M059J (cell line): Measurements from ENCODE around the gene EFTUD2. TPM values are rescaled to one million over a fixed set of nuclear protein-coding genes. Genes with fewer than 3 reads are reported as not detected.

Source experiments
- DNase-seq: peaks from one replicate; pipeline ENCODE4 v3.0.0-alpha.2; 2012; ENCODE audit warnings: low read depth
- total RNA-seq: library from RNA; depleted of rRNA; stranded (reverse); fragments of >200 nt; shearing (Covaris generic); gene quantifications from 2 replicates; pipeline ENCODE4 v1.2.3, GENCODE V29; 2014

Gene EFTUD2
- total RNA-seq, 1 experiment from 2014 or later = 157 TPM

DNA sequence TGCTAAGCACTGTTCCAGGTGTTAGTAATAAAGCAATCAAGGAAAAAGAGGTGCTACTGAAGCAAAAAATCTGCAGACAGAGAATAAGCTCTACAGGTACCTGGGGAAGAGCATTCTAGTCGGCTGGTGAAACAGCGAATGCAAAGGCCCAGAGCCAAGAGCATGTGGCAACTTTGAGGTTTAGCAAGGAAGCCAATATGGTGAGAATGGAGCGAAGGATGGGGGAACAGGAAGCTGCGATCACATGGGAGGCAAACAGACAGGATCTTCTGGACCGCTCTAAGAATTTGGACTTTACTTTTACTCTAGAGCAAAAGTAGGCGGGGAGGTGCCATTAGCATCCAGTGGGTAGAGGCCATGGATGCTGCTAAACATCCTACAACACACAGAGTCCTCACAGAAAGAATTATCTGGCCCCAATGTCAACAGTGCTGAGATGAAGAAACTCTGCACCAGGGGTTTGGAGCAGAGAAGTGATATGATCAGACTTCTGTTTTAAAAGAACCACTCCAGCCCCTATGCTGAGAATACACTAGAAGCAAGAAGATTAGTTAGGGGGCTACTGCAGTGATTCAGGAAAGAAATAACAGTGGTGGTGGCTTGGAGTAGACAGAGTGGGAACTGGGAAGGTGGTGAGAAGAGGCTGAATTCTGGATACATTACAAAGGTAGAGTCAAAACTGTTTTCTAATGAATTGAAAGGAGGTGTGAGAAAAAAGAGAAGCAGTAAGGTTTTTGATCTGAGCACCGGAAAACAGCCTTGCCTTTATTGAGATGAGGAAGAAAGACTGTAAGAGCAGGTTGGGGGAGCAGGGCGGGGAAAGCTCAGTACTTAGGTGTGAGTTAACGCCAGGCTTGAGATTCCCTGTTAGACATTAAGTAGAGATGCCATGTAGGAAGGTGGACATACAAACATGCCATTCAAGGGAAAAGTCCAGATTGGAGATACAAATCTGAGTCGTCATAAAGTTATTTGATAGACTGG is 11.0 kb downstream of the EFTUD2 start:
- no peak for DNase-seq

- DNase-seq = no peak
Observed at GRCh38 chr17:44887016-44887415, 12.2 kb downstream of the EFTUD2 start.

DNA sequence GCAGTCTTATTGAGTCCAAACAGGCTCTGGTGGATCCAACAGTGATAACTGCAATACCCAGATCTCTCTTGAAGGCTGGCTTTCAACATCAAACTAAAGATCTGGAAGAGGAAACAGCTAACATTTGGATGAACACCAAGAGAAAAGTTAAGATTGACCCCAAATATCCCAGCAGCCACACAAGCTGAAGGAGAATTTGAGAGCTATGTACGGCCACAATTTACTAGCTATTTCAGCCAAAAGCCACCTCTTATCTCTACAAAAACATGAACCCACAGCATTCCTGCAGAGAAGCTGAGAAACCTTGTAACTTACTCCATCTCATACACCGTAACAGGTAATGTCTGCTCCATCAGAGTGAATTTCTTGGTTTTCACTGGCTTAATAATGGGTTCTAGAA is 14.3 kb downstream of the EFTUD2 start:
- DNase-seq = no peak

- DNase-seq = no peak
Observed at GRCh38 chr17:44881145-44881544, 18.1 kb downstream of the EFTUD2 start.

- no peak for DNase-seq
Observed at GRCh38 chr17:44880062-44880461, 19.2 kb downstream of the EFTUD2 start.

DNA sequence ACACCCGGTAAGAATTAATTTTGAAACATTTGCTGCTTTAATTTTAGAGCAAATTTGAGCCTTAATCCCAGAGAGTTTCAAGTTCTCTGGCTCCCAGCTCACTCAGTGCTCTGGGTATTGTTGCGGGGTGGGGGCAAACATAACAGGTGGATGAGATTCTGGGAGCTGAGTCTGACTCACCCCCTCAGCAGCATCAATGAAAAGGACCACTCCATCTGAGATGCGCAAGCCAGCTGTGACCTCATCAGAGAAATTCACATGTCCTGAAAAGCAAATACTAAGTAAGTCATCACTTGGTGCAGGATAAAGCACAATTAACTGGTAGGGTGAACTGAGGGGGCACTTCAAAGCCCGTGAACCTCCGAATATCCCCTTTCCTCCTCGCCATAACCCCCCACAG is 19.9 kb downstream of the EFTUD2 start:
- DNase-seq = no peak

- DNase-seq = peak; percentile 43
Observed at GRCh38 chr17:44878627-44879221, 20.5 kb downstream of the EFTUD2 start.

DNA sequence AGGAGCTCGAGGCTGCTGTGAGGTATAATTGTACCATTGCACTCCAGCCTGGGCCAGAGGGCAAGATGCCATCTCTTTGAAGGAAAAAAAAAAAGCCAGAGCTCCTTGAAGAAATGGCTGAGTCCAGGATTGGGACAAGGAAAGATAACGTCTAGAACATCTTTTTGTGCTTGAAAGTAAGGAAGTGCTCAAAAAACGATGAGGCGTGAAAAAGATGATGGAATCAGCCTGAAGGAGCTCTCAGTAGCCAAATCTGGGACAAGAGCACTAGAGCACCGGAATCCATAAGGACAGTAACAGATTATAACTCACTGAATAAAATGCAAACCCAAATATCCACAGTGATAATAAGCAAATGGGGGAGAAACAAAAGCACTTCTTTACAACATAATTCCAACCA is 22.1 kb downstream of the EFTUD2 start:
- DNase-seq = no peak

DNA sequence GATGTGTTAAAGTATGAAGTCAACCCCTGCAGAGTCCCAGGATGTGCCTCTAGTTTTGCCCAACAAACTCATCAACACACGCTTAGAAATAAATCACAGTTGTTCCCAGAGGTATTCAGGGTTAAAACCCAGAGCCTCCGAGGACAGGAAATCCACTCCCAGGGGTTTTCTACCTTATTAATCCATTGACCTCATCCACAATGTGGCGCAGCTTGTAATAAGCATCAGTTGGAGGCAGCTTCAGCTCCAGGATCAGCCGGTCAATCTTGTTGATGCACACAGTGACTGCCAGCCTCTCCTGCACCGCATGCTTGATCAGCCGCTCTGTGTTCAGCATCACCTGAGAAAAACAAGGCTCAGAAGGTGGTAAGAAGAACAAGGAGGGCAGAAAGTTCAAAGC is 23.5 kb downstream of the EFTUD2 start:
- no peak for DNase-seq

DNA sequence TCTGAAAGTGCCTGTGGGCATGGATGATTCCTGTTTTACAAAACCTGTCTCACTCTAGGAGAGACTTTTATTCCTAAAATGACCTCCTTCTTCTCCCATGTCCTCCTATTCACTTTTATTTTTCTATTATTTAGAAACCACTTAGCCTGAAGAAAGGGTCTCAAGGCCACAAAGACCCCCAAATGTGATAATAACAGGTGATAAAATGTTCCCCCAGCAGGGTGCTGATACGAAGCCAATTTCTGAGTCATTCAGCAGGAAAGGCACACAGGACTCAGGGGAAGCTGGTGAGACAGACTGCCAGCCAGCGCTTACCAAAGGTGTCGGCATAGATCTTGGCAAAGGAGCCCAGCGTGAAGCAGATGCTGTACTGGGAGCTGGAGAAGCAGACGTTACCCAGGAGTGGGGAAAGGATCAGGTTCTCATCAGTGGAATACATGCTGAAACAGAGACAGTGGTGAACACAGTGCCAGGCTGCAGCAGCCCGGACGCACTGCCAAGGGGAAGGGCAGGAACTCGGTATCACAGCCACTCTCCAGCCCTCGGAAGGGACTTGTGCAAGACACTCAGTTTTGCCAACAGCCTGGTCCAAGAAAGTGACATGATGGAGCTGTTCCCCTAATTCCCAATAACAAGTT is 27.0 kb downstream of the EFTUD2 start:
- DNase-seq = no peak

GRCh38 chr17:44871556-44871955 is 27.7 kb downstream of the EFTUD2 start:
- DNase-seq = no peak

- DNase-seq = no peak
Observed at GRCh38 chr17:44867841-44868240, 31.4 kb downstream of the EFTUD2 start.

- no peak for DNase-seq
Observed at GRCh38 chr17:44865931-44866330, 33.3 kb downstream of the EFTUD2 start.

GRCh38 chr17:44865231-44865660 is 34.0 kb downstream of the EFTUD2 start:
- DNase-seq = peak; percentile 68

DNA sequence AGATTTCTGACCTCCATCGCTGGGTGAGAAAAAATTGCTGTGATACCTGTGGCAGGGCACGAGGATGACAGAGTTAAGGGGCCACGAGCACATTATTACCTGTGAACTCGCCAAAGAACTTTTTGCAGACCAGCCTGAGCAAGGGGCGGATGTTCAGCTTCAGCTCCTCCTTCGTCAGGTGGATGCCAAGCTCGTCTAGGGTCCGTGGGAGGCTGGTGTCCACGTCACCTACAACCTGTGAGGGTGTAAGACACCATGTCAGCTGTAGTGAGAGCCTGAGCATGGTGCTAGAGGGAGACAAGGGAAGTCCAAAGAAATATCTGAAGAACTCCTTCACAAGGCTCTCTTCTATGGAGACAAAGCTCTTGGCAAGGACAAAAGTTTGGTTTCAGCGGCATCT is 34.4 kb downstream of the EFTUD2 start:
- DNase-seq = no peak

DNA sequence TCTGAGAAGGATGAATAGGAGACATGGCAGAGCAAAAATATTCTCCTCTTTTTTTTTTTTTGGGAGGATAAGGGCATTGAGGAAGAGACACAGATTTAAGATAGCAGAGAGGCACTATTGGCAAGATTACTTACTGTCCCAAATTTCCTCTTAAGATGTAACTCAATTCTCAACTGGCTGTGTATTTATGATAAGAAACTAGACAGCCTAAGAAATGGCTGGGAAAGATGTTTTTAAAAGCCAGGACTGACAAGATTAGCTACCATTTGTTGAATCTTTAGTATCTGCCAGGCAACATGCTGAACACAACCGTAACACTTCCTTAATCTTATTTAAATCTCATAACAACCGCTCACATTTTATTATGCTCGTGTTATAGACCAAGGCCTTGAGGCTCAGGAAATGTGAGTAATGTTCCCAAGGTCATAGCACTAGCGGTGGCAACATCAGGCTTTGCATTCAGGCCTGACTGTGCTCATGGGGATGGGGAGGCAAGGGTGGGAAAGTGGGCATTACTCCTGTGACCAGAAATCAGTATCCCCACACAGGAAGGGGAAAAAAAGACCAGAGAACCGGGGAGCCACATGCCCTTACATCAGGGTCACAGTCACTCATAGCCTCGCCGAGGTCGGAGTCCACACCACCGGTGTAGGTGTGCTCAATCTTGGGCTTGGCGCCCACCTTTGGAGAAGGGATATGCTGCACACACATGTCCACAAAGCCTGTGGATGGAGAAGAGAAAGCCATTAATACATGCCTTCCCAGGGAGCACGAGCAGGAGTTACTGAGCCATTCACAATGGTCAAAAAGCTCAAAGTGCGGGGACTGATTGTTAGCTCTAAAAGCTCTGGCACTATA is 36.0 kb downstream of the EFTUD2 start:
- no peak for DNase-seq

DNA sequence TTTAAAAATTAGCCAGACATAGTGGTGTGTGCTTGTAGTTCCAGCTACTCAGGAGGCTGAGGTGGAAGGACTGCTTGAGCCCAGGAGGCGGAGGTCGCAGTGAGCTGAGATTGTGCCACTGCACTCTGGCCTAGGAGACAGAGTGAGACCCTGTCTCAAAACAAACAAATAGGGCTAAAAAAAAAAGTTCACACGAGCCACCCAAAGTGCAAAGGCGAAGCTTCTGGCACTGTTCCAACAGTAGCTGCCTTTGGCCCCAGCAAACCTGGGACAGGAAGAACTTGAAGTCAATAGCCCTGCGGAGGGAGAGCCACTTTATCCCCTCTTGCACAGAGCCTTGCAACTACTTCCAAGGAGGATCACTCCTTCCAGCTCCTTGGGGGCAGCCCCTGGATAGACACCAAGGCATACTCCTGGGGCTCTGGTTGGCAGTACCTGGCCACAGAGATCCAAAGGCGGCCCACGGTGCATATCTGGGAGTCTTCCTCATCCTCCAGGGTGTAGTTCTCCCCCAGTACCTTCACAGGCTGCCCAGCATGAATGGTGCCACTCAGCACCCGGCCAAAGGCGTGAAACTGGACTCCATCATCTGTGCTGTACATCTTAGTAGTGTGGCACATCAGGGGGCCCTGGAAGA is 36.8 kb downstream of the EFTUD2 start:
- no peak for DNase-seq

DNA sequence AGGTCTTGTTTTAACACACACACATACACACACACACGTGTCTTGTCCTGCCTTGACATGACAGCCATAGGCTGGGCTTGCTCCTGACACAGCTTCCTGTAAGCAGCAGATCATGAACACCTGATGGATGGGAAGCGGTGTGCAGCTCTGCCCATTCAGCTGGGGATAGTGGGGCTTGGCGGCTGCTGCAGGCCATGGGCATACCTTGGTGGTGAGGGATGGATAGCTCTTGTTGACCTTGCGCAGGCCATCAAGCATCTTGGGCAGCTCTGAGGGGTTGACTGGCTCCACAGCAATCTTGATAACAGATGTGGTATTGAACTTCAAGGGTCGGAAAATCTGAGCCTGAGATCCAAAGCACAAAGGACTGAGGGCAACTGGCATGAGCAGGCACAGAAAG is 39.5 kb downstream of the EFTUD2 start:
- DNase-seq = no peak

GRCh38 chr17:44854192-44854591 is 45.1 kb downstream of the EFTUD2 start:
- no peak for DNase-seq

- no peak for DNase-seq
Observed at GRCh38 chr17:44850612-44851011, 48.6 kb downstream of the EFTUD2 start.

DNA sequence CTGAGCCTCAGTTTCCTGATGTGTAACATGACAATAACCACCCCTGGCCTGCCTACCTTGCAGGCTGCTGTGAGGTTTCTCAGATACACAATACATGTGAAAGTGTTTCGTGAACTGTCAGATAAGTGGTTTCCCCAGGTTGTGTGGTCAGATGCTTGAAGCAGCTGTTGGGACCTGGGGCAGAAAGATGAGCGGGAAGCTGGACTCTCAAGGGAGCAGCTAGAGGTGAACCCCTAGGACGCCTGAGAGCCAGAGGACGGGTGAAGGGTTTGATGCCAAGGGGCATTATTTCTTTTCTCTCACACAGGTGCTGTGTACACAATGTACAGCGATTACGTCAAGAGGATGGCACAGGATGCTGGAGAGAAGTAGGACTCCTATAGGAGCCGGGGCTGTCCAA is 49.2 kb downstream of the EFTUD2 start:
- DNase-seq = no peak
